ACHN (cell line): ENCODE measurements around the gene MORC1.

ENCODE experiments used
- DNase-seq: peaks from one replicate; pipeline ENCODE4 v3.0.0-alpha.2; 2015
- in situ Hi-C: cut with HindIII; loops from 2 replicates; pipeline ENCODE4 v1.10.0; 2017; ENCODE audit warnings: low sequenced_read_pairs, low pct_ligation_motif_present, low pct_unique_long_range_greater_than_20kb

Gene MORC1

GRCh38 chr3:108966773-108967172, 151.2 kb downstream of the MORC1 start:
- DNase-seq = no peak
- in situ Hi-C loops = no loop called here

- in situ Hi-C loops = no loop called here
- no peak for DNase-seq
Observed at GRCh38 chr3:108959017-108959416, 158.9 kb downstream of the MORC1 start.

- DNase-seq = no peak
- in situ Hi-C loops = no loop called here
Observed at GRCh38 chr3:108953700-108954099, 164.2 kb downstream of the MORC1 start, which contains the start of gene GUCA1C. GUCA1C (minus strand) TSS chr3:108953879; CDS start chr3:108953762, 117 bp downstream.

- no peak for DNase-seq
- in situ Hi-C loops = no loop called here
Observed at GRCh38 chr3:108953210-108953609, 164.7 kb downstream of the MORC1 start.

GRCh38 chr3:108951820-108952501, 166.0 kb downstream of the MORC1 start:
- in situ Hi-C loops = no loop called here
- no peak for DNase-seq

GRCh38 chr3:108947855-108948254, 170.1 kb downstream of the MORC1 start:
- in situ Hi-C loops = no loop called here
- DNase-seq = no peak

- DNase-seq = no peak
- in situ Hi-C loops = no loop called here
Observed at GRCh38 chr3:108946292-108947285, 171.3 kb downstream of the MORC1 start.

GRCh38 chr3:108940568-108941263, 177.2 kb downstream of the MORC1 start:
- DNase-seq = peak; percentile 9
- in situ Hi-C loops = no loop called here

GRCh38 chr3:108940166-108940565, 177.8 kb downstream of the MORC1 start:
- DNase-seq = peak; percentile 42
- in situ Hi-C loops = no loop called here

- no peak for DNase-seq
- in situ Hi-C loops = no loop called here
Observed at GRCh38 chr3:108936924-108937689, 180.8 kb downstream of the MORC1 start.

- DNase-seq = no peak
- in situ Hi-C loops = no loop called here
Observed at GRCh38 chr3:108931035-108931434, 186.9 kb downstream of the MORC1 start.

- in situ Hi-C loops = no loop called here
- DNase-seq = no peak
Observed at GRCh38 chr3:108918866-108919265, 199.1 kb downstream of the MORC1 start.

GRCh38 chr3:108914774-108915641, 202.9 kb downstream of the MORC1 start:
- in situ Hi-C loops = no loop called here
- peak; percentile 56 for DNase-seq

- in situ Hi-C loops = no loop called here
- no peak for DNase-seq
Observed at GRCh38 chr3:108909799-108910198, 208.1 kb downstream of the MORC1 start.
